SKM-1 (cell line): Measurements from ENCODE around the gene SLCO4A1.

Experiments
- DNase-seq: peaks from one replicate; lab custom pipeline; 2025; ENCODE audit not compliant: unreplicated experiment; lab: John Stamatoyannopoulos, UW

Gene SLCO4A1

GRCh38 chr20:62696989-62697388 is 54.7 kb downstream of the SLCO4A1 start:
- DNase-seq, result no peak

DNA sequence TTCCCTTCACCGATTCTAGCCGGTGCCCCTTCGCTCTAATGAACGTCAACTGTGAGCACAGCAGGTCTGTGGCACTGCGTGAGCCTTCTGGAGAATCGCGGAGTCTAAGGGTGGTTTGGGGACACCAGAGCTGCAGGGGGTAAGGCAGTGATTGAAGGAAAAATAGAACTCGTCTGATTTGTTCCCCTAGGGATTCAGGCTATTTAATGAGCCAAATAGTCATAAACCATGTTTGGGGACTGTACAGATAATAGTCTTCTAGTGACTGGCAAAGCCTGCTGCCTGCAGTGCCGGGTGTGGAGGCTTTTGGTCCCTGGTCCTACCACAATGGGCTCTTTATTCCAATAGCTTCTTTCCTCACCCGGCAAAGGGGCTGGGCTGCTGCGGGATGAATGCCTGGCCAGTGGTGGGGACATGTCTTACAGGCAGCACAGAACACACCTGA is 55.2 kb downstream of the SLCO4A1 start:
- no peak for DNase-seq

- no peak for DNase-seq
Measured at GRCh38 chr20:62698231-62698630, 55.9 kb downstream of the SLCO4A1 start.

GRCh38 chr20:62699296-62699695 is 57.0 kb downstream of the SLCO4A1 start:
- DNase-seq, result no peak

- no peak for DNase-seq
Measured at GRCh38 chr20:62699741-62700140, 57.4 kb downstream of the SLCO4A1 start.

- no peak for DNase-seq
Measured at GRCh38 chr20:62700261-62700930, 58.1 kb downstream of the SLCO4A1 start.

GRCh38 chr20:62701161-62702012 is 59.1 kb downstream of the SLCO4A1 start:
- no peak for DNase-seq

DNA sequence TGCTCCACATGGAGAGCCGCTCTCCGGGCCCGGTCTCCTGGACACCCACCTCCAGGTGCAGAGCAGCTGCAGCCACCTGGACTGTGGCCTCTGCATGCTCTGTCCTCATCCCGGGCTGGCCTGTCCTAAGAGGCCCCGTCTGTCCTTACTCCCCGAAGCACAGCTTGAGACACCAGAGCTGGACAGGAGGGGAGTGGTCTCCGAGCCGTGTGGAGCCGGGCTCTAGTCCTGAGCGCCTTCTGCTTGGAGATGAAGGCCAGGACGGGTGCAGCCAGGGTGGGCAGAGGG is 59.7 kb downstream of the SLCO4A1 start:
- no peak for DNase-seq

GRCh38 chr20:62702895-62703852 is 60.9 kb downstream of the SLCO4A1 start:
- DNase-seq, result no peak

DNA sequence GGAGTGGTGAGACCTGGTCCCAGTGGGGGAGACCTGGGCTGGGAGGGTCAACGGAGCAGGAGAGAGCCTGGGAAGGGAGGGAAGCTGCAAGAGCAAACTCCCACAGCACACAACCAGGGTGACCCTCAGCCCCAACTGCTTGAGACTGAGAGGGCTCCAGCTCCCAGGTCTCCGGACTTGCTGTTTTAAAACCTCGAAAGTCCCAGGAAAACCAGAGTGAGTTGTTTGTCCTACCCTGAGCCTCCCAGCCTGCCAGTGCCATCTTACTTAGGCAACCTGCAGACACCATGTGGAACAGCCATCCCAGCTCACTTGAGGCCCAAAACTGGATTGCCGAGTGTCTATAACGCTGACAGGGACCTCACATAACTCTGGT is 61.5 kb downstream of the SLCO4A1 start:
- DNase-seq, result no peak

- DNase-seq, result no peak
Measured at GRCh38 chr20:62704341-62704948, 62.1 kb downstream of the SLCO4A1 start.

- DNase-seq, result no peak
Measured at GRCh38 chr20:62705627-62706026, 63.3 kb downstream of the SLCO4A1 start.

- DNase-seq, result no peak
Measured at GRCh38 chr20:62706344-62706743, 64.0 kb downstream of the SLCO4A1 start.

DNA sequence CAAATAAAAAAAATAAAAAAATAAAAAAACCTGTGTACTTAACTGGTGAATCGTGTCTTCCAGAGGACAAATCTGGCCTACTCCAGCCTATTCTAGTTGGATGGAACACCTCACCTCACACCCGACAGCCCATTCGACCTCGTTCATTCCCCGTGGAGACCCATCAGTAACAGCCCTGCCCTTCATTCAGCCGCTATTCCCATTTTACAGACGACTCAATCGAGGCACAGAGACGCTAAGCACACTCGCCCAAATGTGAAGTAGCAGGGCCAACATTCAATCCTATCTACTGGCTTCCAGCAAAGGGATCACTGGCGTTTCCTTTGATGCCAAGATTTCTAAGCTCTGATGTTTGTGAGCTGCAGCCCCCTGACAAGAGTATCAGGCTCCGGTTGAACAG is 64.6 kb downstream of the SLCO4A1 start:
- DNase-seq, result no peak

DNA sequence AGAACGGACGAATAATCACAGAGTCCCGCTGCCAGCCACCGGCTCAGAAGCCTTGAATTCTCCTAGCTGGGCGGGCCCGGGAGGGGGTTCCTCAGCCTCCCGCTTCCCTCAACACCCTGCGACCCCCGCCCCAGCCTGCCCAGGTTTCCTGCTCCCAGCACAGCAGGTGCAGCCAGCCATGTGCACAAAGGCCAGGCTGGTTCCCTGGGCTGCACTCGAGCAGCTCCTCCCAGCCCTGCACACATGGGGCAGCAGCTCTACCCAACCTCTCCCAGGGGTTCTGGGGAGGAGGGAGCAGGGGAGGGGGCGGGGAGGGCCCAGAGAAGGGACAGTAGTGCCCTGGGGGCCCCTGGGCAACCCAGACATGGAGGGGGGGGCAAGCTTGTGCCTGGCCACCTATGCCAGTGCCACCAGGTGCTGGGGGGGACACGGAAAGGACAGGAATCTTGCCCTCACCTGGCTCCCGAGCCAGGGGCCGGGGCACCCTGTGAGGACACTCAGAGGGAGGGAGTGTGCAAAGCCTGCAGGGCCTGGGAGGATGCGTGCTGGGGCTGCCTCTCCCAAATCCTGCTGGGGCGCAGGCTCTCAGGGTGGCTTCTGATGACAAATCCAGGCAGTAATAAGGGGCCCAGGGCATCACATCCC is 65.1 kb downstream of the SLCO4A1 start:
- DNase-seq, result no peak

GRCh38 chr20:62707921-62708521 is 65.7 kb downstream of the SLCO4A1 start:
- no peak for DNase-seq

GRCh38 chr20:62708591-62709536 is 66.6 kb downstream of the SLCO4A1 start, which contains the start of gene NTSR1:
Gene NTSR1 (plus strand): TSS chr20:62708836. CDS start chr20:62709208, 372 bp downstream.
- DNase-seq, result no peak

DNA sequence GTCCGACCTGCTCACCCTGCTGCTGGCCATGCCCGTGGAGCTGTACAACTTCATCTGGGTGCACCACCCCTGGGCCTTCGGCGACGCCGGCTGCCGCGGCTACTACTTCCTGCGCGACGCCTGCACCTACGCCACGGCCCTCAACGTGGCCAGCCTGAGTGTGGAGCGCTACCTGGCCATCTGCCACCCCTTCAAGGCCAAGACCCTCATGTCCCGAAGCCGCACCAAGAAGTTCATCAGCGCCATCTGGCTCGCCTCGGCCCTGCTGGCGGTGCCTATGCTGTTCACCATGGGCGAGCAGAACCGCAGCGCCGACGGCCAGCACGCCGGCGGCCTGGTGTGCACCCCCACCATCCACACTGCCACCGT is 67.2 kb downstream of the SLCO4A1 start:
- DNase-seq, result no peak
